Parathyroid adenoma (tissue), 2 donors: ENCODE data around the gene MYO1B.

Source experiments
- H2AFZ ChIP-seq: fragments of 300-600 bp; sonication (generic); one replicate; pipeline ENCODE4 v1.7.0; 2017; ENCODE audit warnings: antibody characterized with exemption, mild to moderate bottlenecking
- H3K27ac ChIP-seq: fragments of 300-600 bp; sonication (generic); one replicate; pipeline ENCODE4 v1.7.0; 2017
- H3K27me3 ChIP-seq: fragments of 300-600 bp; sonication (generic); one replicate; pipeline ENCODE4 v1.7.0; 2017; ENCODE audit warnings: low read length; ENCODE audit not compliant: control insufficient read depth, insufficient read depth
- H3K36me3 ChIP-seq: fragments of 300-600 bp; sonication (generic); one replicate; pipeline ENCODE4 v1.7.0; 2017; ENCODE audit warnings: low read length; ENCODE audit not compliant: control insufficient read depth, insufficient read depth
- H3K4me1 ChIP-seq: fragments of 300-600 bp; sonication (generic); one replicate; pipeline ENCODE4 v1.7.0; 2017; ENCODE audit warnings: control low read depth
- H3K4me2 ChIP-seq: fragments of 300-600 bp; sonication (generic); one replicate; pipeline ENCODE4 v1.7.0; 2017; ENCODE audit warnings: low read length
- H3K4me3 ChIP-seq: fragments of 300-600 bp; sonication (generic); one replicate; pipeline ENCODE4 v1.7.0; 2017; ENCODE audit warnings: low read depth, low read length
- H3K79me2 ChIP-seq: fragments of 300-600 bp; sonication (generic); one replicate; pipeline ENCODE4 v1.7.0; 2017; ENCODE audit warnings: control low read depth
- H3K9ac ChIP-seq: fragments of 300-600 bp; sonication (generic); one replicate; pipeline ENCODE4 v1.7.0; 2017; ENCODE audit warnings: mild to moderate bottlenecking
- H3K9me3 ChIP-seq: fragments of 300-600 bp; sonication (generic); one replicate; pipeline ENCODE4 v1.7.0; 2017; ENCODE audit warnings: low read length; ENCODE audit not compliant: control insufficient read depth
- CTCF ChIP-seq: fragments of 300-600 bp; sonication (generic); IDR thresholded peaks from one replicate; pipeline ENCODE4 v1.7.0; 2017; ENCODE audit warnings: antibody characterized with exemption, mild to moderate bottlenecking
- donor health status: primary hyperparathyroidism.

The MYO1B gene

GRCh38 chr2:191264647-191265081, 19.5 kb downstream of the MYO1B start:
- Histone ChIP-seq H3K27ac (no peak overlapping the region), H3K4me2 (no peak overlapping the region), H3K79me2 (peaks cover 25% of the 10 kb centered on the region), H3K9me3 (no peaks in the 10 kb centered on the region), H3K9ac (no peak overlapping the region), H3K27me3 (no peaks in the 10 kb centered on the region), H2AFZ (peak overlapping the region; percentile 17), H3K36me3 (no peaks in the 10 kb centered on the region), H3K4me3 (no peak overlapping the region), H3K4me1 (peaks cover 4% of the 10 kb centered on the region)
- no peak for TF ChIP-seq CTCF

- H3K27ac ChIP-seq = no peak overlapping the region
- H3K36me3 ChIP-seq = no peaks in the 10 kb centered on the region
- H2AFZ ChIP-seq = no peak overlapping the region
- H3K4me3 ChIP-seq = no peak overlapping the region
- no peaks in the 10 kb centered on the region for H3K27me3 ChIP-seq
- peaks cover 22% of the 10 kb centered on the region for H3K79me2 ChIP-seq
- peaks cover 4% of the 10 kb centered on the region for H3K4me1 ChIP-seq
- TF ChIP-seq CTCF = no peak
- no peak overlapping the region for H3K9ac ChIP-seq
- H3K9me3 ChIP-seq = no peaks in the 10 kb centered on the region
- H3K4me2 ChIP-seq = no peak overlapping the region
Measured at GRCh38 chr2:191265311-191266170, 20.3 kb downstream of the MYO1B start.

GRCh38 chr2:191266201-191266600, 21.0 kb downstream of the MYO1B start:
- TF ChIP-seq CTCF = no peak
- Histone ChIP-seq H3K4me1 (peaks cover 4% of the 10 kb centered on the region), H3K4me2 (no peak overlapping the region), H3K79me2 (peaks cover 22% of the 10 kb centered on the region), H3K27ac (no peak overlapping the region), H3K27me3 (no peaks in the 10 kb centered on the region), H3K9me3 (no peaks in the 10 kb centered on the region), H3K36me3 (no peaks in the 10 kb centered on the region), H3K4me3 (no peak overlapping the region), H2AFZ (no peak overlapping the region), H3K9ac (no peak overlapping the region)

GRCh38 chr2:191268596-191268995, 23.4 kb downstream of the MYO1B start:
- Histone ChIP-seq H3K9ac (no peak overlapping the region), H3K4me1 (peaks cover 4% of the 10 kb centered on the region), H2AFZ (no peak overlapping the region), H3K4me2 (no peak overlapping the region), H3K79me2 (peaks cover 26% of the 10 kb centered on the region), H3K9me3 (no peaks in the 10 kb centered on the region), H3K27ac (no peak overlapping the region), H3K36me3 (no peaks in the 10 kb centered on the region), H3K4me3 (no peak overlapping the region), H3K27me3 (no peaks in the 10 kb centered on the region)
- no peak for TF ChIP-seq CTCF
